ENCODE data around the gene GOLGA6D. TPM values are rescaled to one million over a fixed set of nuclear protein-coding genes. Genes with fewer than 3 reads are reported as not detected.
"Not testable (repeated sequence)": the region's sequence is repeated elsewhere in the genome, so short reads cannot be mapped to it uniquely, and the experiment has no call there.

The GOLGA6D gene
- total RNA-seq, 1 donor from 2014 or later: not detected

- no peak for TF ChIP-seq CTCF (conservative IDR thresholded peaks at IDR 0.05; ENCODE audit: low read depth, low read length)
These were observed 43.3 kb downstream of the GOLGA6D start for GRCh38 chr15:75325922-75326321.

GRCh38 chr15:75327005-75327404 is 44.4 kb downstream of the GOLGA6D start:
- DNase-seq (ENCODE audit: low read depth): no peak
- H3K4me3 ChIP-seq (ENCODE audit: low read depth, low read length): no peak overlapping the region
- no peak for TF ChIP-seq CTCF (conservative IDR thresholded peaks at IDR 0.05; ENCODE audit: low read depth, low read length)

More at GRCh38 chr15:75325922-75326321, 43.3 kb downstream of the GOLGA6D start:
- no peak overlapping the region for H3K4me3 ChIP-seq (ENCODE audit: low read depth, low read length)
- no peak for DNase-seq (ENCODE audit: low read depth)

GRCh38 chr15:75327491-75327890 is 44.9 kb downstream of the GOLGA6D start:
- no peak overlapping the region for H3K4me3 ChIP-seq (ENCODE audit: low read depth, low read length)
- DNase-seq (ENCODE audit: low read depth): no peak
- no peak for TF ChIP-seq CTCF (conservative IDR thresholded peaks at IDR 0.05; ENCODE audit: low read depth, low read length)

GRCh38 chr15:75328493-75329314 is 46.1 kb downstream of the GOLGA6D start:
- no peak for DNase-seq (ENCODE audit: low read depth)
- H3K4me3 ChIP-seq (ENCODE audit: low read depth, low read length): no peak overlapping the region
- TF ChIP-seq CTCF (conservative IDR thresholded peaks at IDR 0.05; ENCODE audit: low read depth, low read length): no peak

GRCh38 chr15:75329571-75329970 is 46.9 kb downstream of the GOLGA6D start:
- TF ChIP-seq CTCF (conservative IDR thresholded peaks at IDR 0.05; ENCODE audit: low read depth, low read length): no peak
- H3K4me3 ChIP-seq (ENCODE audit: low read depth, low read length): no peak overlapping the region
- no peak for DNase-seq (ENCODE audit: low read depth)

- not testable (repeated sequence) for DNase-seq (ENCODE audit: low read depth); H3K4me3 ChIP-seq (ENCODE audit: low read depth, low read length)
These were observed 49.5 kb downstream of the GOLGA6D start for GRCh38 chr15:75332093-75332492.

- DNase-seq (ENCODE audit: low read depth); H3K4me3 ChIP-seq (ENCODE audit: low read depth, low read length): not testable (repeated sequence)
These were observed 51.2 kb downstream of the GOLGA6D start for GRCh38 chr15:75333654-75334419.

- no peak for TF ChIP-seq CTCF (conservative IDR thresholded peaks at IDR 0.05; ENCODE audit: low read depth, low read length)
- DNase-seq (ENCODE audit: low read depth): no peak
- H3K4me3 ChIP-seq (ENCODE audit: low read depth, low read length): peak overlapping the region; percentile 88
These were observed 52.7 kb downstream of the GOLGA6D start for GRCh38 chr15:75335313-75335704.
